Endodermal cell (in vitro differentiated cells): ENCODE results near the gene MFSD1. TPM values are rescaled to one million over a fixed set of nuclear protein-coding genes. Genes with fewer than 3 reads are reported as not detected.
"Not testable (repeated sequence)": the region's sequence is repeated elsewhere in the genome, so short reads cannot be mapped to it uniquely, and the experiment has no call there.

ENCODE experiments used
- DNase-seq: peaks from one replicate; pipeline ENCODE4 v3.0.0-alpha.2; 2017
- H3K27ac ChIP-seq: 2 replicates; pipeline ENCODE4 v1.5.1; 2013; ENCODE audit warnings: mild to moderate bottlenecking, low read depth, low read length, moderate library complexity
- H3K27me3 ChIP-seq: 2 replicates; pipeline ENCODE4 v1.6.1; 2013; ENCODE audit warnings: mild to moderate bottlenecking, low read length, moderate library complexity; ENCODE audit not compliant: insufficient read depth, control insufficient read depth, poor library complexity, severe bottlenecking
- H3K36me3 ChIP-seq: 2 replicates; pipeline ENCODE4 v1.7.0; 2013; ENCODE audit warnings: mild to moderate bottlenecking, low read length, moderate library complexity; ENCODE audit not compliant: control insufficient read depth, insufficient read depth
- H3K4me1 ChIP-seq: one replicate; pipeline ENCODE4 v1.7.0; 2013; ENCODE audit warnings: low read length; ENCODE audit not compliant: control insufficient read depth, insufficient read depth
- H3K4me3 ChIP-seq: 2 replicates; pipeline ENCODE4 v1.5.1; 2013; ENCODE audit warnings: mild to moderate bottlenecking, low read length, moderate library complexity
- H3K9ac ChIP-seq: 2 replicates; pipeline ENCODE4 v1.6.1; 2013; ENCODE audit warnings: mild to moderate bottlenecking, low read length, moderate library complexity; ENCODE audit not compliant: poor library complexity, severe bottlenecking; ENCODE audit errors: extremely low read depth
- H3K9me3 ChIP-seq: 2 replicates; pipeline ENCODE4 v1.6.1; 2013; ENCODE audit warnings: mild to moderate bottlenecking, low read length, moderate library complexity; ENCODE audit not compliant: control insufficient read depth
- H3K27ac Mint-ChIP-seq: 2 replicates; pipeline ENCODE4 v1.8.0; 2020; ENCODE audit warnings: mixed read lengths
- H3K27me3 Mint-ChIP-seq: 2 replicates; pipeline ENCODE4 v1.8.0; 2021; ENCODE audit warnings: mild to moderate bottlenecking, mixed read lengths; ENCODE audit not compliant: insufficient read depth
- H3K36me3 Mint-ChIP-seq: 2 replicates; pipeline ENCODE4 v1.8.0; 2020; ENCODE audit warnings: low read depth, mixed read lengths
- H3K4me1 Mint-ChIP-seq: 2 replicates; pipeline ENCODE4 v1.8.0; 2020; ENCODE audit warnings: mixed read lengths
- H3K4me3 Mint-ChIP-seq: 2 replicates; pipeline ENCODE4 v1.8.0; 2020; ENCODE audit warnings: mild to moderate bottlenecking, moderate library complexity, mixed read lengths
- H3K9me3 Mint-ChIP-seq: 2 replicates; pipeline ENCODE4 v1.8.0; 2020; ENCODE audit warnings: mild to moderate bottlenecking, mixed read lengths
- WGBS, 2 experiments: methylation state at CpG; one replicate each; pipeline versions ENCODE4 v1.1.5 to v1.1.7; 2013; ENCODE audit warnings: missing lambda C conversion rate in 2 of 2, mixed read lengths in 1 of 2; ENCODE audit not compliant: insufficient coverage in 1 of 2, insufficient read length in 1 of 2; 5-methylcytosine and 5-hydroxymethylcytosine counted together
- total RNA-seq, 2 donors: library from RNA; stranded (reverse); fragmentation: NEBNext Ultra II Directional in 1 of 2; extraction: Animal tissue kit (Norgen Biotek cat#: 25700) in 1 of 2; gene quantifications; 2 replicates in 1 of 2; 3 replicates in 1 of 2; pipeline ENCODE4 v1.2.1, GENCODE V29; 2021
- TF ChIP-seq, protein P1 (sequence below): fragments of 200-600 bp; sonication (generic); conservative IDR thresholded peaks from 2 replicates; pipeline ENCODE4 v1.5.0; 2021; ENCODE audit warnings: antibody characterized with exemption, mild to moderate bottlenecking

MFSD1 gene
- total RNA-seq, 2 donors from 2014 or later: 11.7 to 13.4 TPM

DNA sequence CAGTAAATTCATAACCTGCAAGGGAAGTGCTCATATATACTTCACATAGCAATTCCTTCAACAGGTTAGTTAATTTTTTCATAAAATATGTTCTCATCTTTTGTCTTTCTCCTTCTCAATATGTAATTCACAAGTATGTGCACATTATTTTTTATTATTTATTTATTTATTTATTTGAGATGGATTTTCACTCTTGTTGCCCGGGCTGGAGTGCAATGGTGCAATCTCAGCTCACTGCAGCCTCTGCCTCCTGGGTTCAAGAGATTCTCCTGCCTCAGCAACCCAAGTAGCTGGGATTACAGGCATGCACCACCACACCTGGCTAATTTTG is 10.3 kb upstream of the MFSD1 start:
- not testable (repeated sequence) for H3K27ac ChIP-seq, H3K9ac ChIP-seq, H3K4me3 ChIP-seq, H3K36me3 ChIP-seq, DNase-seq, H3K4me1 ChIP-seq, H3K27ac Mint-ChIP-seq, H3K9me3 Mint-ChIP-seq, H3K27me3 ChIP-seq, H3K36me3 Mint-ChIP-seq, H3K4me3 Mint-ChIP-seq, H3K4me1 Mint-ChIP-seq, H3K9me3 ChIP-seq
- WGBS, 2 experiments: 22% methylated on average over 1 of the region's 1 CpG; no CpG with 5 or more reads in 1 of the 2 experiments
- H3K27me3 Mint-ChIP-seq: peaks cover 13% of the 10 kb centered on the region
- TF ChIP-seq, protein P1, sequence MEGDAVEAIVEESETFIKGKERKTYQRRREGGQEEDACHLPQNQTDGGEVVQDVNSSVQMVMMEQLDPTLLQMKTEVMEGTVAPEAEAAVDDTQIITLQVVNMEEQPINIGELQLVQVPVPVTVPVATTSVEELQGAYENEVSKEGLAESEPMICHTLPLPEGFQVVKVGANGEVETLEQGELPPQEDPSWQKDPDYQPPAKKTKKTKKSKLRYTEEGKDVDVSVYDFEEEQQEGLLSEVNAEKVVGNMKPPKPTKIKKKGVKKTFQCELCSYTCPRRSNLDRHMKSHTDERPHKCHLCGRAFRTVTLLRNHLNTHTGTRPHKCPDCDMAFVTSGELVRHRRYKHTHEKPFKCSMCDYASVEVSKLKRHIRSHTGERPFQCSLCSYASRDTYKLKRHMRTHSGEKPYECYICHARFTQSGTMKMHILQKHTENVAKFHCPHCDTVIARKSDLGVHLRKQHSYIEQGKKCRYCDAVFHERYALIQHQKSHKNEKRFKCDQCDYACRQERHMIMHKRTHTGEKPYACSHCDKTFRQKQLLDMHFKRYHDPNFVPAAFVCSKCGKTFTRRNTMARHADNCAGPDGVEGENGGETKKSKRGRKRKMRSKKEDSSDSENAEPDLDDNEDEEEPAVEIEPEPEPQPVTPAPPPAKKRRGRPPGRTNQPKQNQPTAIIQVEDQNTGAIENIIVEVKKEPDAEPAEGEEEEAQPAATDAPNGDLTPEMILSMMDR: peak; percentile 9

DNA sequence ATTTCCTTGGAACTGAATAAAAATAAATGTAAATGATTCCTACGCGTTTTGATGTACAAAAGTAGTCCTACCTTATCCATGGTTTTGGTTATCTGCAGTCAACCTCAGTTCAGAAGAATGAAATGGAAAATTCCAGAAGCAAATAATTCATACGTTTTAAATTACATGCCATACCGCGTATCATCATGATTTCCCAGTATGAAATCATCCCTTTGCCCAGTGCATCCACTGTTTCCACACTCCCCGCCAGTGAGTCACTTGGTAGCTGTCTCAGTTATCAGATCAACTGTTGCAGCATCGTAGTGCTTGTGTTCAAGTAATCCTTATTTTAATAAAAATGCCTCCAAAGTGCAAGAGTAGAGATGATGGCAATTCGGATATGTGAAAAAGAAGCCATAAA is 9.1 kb upstream of the MFSD1 start:
- Histone ChIP-seq H3K4me3 (no peak overlapping the region), H3K27ac (no peak overlapping the region), H3K9ac (no peak overlapping the region), H3K36me3 (no peaks in the 10 kb centered on the region), H3K9me3 (no peaks in the 10 kb centered on the region), H3K4me1 (no peaks in the 10 kb centered on the region), H3K27me3 (peaks cover 21% of the 10 kb centered on the region)
- 86 to 92% methylated on average over 8 of the region's 8 CpGs for WGBS, 2 experiments
- Mint-ChIP-seq H3K27me3 (peaks cover 21% of the 10 kb centered on the region), H3K4me3 (no peak overlapping the region), H3K27ac (no peak overlapping the region), H3K4me1 (no peaks in the 10 kb centered on the region), H3K9me3 (peaks cover 1% of the 10 kb centered on the region), H3K36me3 (no peaks in the 10 kb centered on the region)
- TF ChIP-seq, protein P1: no peak
- DNase-seq: no peak

DNA sequence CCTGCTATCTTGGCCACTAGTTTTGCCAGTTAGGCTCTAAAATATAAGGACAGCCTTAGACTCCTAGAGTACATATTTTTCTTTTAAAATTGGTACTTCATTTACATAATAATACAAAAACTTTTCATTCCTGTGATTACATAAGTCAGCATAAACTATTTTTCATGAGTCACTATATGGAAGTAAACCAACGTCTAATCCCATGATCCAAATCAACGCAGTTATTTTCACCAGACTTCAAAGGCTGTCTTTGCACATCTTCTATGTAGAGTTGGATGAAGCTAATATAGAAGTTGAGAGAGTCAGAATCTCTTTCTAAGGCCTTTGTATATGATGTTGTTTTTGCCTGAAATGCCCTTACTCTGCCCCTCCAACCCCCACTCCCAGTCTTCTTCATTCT is 7.6 kb upstream of the MFSD1 start:
- peaks cover 36% of the 10 kb centered on the region for H3K27me3 ChIP-seq
- TF ChIP-seq, protein P1: no peak
- H3K27ac Mint-ChIP-seq: no peak overlapping the region

More for the DNA sequence above, 7.6 kb upstream of the MFSD1 start:
- Histone ChIP-seq H3K36me3 (no peaks in the 10 kb centered on the region), H3K4me3 (no peak overlapping the region), H3K4me1 (no peaks in the 10 kb centered on the region), H3K9me3 (no peaks in the 10 kb centered on the region), H3K9ac (no peak overlapping the region), H3K27ac (no peak overlapping the region)
- Mint-ChIP-seq H3K27me3 (peaks cover 36% of the 10 kb centered on the region), H3K4me3 (no peak overlapping the region), H3K36me3 (no peaks in the 10 kb centered on the region), H3K4me1 (no peaks in the 10 kb centered on the region), H3K9me3 (peaks cover 1% of the 10 kb centered on the region)
- 90% methylated on average over 2 of the region's 2 CpGs; no CpG with 5 or more reads in 1 of the 2 experiments for WGBS, 2 experiments
- DNase-seq: no peak
